ENCODE data around the gene ETV5. TPM values are rescaled to one million over a fixed set of nuclear protein-coding genes. Genes with fewer than 3 reads are reported as not detected.
"Not testable (repeated sequence)": the region's sequence is repeated elsewhere in the genome, so short reads cannot be mapped to it uniquely, and the experiment has no call there.

ETV5 gene
- total RNA-seq, 2 donors from 2014 or later: 56.4 to 84.1 TPM

- H3K9ac ChIP-seq (ENCODE audit: extremely low read depth, low read length, poor library complexity, severe bottlenecking): no peak overlapping the region
- H3K4me1 ChIP-seq (ENCODE audit: control insufficient read depth, insufficient read depth, low read length): no peaks in the 10 kb centered on the region
- no peaks in the 10 kb centered on the region for H3K27me3 ChIP-seq (ENCODE audit: control insufficient read depth, insufficient read depth, low read length, poor library complexity, severe bottlenecking)
- no peak for DNase-seq
- H3K36me3 Mint-ChIP-seq (ENCODE audit: low read depth): no peaks in the 10 kb centered on the region
- H3K9me3 ChIP-seq (ENCODE audit: control insufficient read depth, low read length): no peaks in the 10 kb centered on the region
- WGBS, 2 experiments (ENCODE audit: insufficient coverage in 1 of 2, insufficient read length in 1 of 2): 89 to 100% methylated on average over 3 to 6 of the region's 6 CpGs
- H3K4me3 Mint-ChIP-seq: no peak overlapping the region
- no peaks in the 10 kb centered on the region for H3K36me3 ChIP-seq (ENCODE audit: control insufficient read depth, insufficient read depth, low read length)
- H3K27me3 Mint-ChIP-seq (ENCODE audit: insufficient read depth): no peaks in the 10 kb centered on the region
- no peaks in the 10 kb centered on the region for H3K9me3 Mint-ChIP-seq
- H3K27ac ChIP-seq (ENCODE audit: low read depth, low read length): no peak overlapping the region
- H3K27ac Mint-ChIP-seq: no peak overlapping the region
- peaks cover 10% of the 10 kb centered on the region for H3K4me1 Mint-ChIP-seq
- H3K4me3 ChIP-seq (ENCODE audit: low read length): no peak overlapping the region
- TF ChIP-seq, protein P1, sequence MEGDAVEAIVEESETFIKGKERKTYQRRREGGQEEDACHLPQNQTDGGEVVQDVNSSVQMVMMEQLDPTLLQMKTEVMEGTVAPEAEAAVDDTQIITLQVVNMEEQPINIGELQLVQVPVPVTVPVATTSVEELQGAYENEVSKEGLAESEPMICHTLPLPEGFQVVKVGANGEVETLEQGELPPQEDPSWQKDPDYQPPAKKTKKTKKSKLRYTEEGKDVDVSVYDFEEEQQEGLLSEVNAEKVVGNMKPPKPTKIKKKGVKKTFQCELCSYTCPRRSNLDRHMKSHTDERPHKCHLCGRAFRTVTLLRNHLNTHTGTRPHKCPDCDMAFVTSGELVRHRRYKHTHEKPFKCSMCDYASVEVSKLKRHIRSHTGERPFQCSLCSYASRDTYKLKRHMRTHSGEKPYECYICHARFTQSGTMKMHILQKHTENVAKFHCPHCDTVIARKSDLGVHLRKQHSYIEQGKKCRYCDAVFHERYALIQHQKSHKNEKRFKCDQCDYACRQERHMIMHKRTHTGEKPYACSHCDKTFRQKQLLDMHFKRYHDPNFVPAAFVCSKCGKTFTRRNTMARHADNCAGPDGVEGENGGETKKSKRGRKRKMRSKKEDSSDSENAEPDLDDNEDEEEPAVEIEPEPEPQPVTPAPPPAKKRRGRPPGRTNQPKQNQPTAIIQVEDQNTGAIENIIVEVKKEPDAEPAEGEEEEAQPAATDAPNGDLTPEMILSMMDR (conservative IDR thresholded peaks at IDR 0.05): no peak
These were observed 84.7 kb downstream of the ETV5 start for GRCh38 chr3:186024210-186024609.

GRCh38 chr3:186022931-186023330 is 86.0 kb downstream of the ETV5 start:
- H3K36me3 Mint-ChIP-seq (ENCODE audit: low read depth): no peaks in the 10 kb centered on the region
- no peak overlapping the region for H3K4me3 Mint-ChIP-seq
- H3K9me3 Mint-ChIP-seq: no peaks in the 10 kb centered on the region
- Histone ChIP-seq H3K9ac (ENCODE audit: extremely low read depth, low read length, poor library complexity, severe bottlenecking) (no peak overlapping the region), H3K36me3 (ENCODE audit: control insufficient read depth, insufficient read depth, low read length) (no peaks in the 10 kb centered on the region), H3K27ac (ENCODE audit: low read depth, low read length) (no peak overlapping the region), H3K9me3 (ENCODE audit: control insufficient read depth, low read length) (no peaks in the 10 kb centered on the region), H3K27me3 (ENCODE audit: control insufficient read depth, insufficient read depth, low read length, poor library complexity, severe bottlenecking) (no peaks in the 10 kb centered on the region), H3K4me1 (ENCODE audit: control insufficient read depth, insufficient read depth, low read length) (no peaks in the 10 kb centered on the region), H3K4me3 (ENCODE audit: low read length) (no peak overlapping the region)
- 89 to 93% methylated on average over 1 to 3 of the region's 3 CpGs for WGBS, 2 experiments (ENCODE audit: insufficient coverage in 1 of 2, insufficient read length in 1 of 2)
- no peak overlapping the region for H3K27ac Mint-ChIP-seq
- TF ChIP-seq, protein P1 (conservative IDR thresholded peaks at IDR 0.05): no peak
- no peaks in the 10 kb centered on the region for H3K27me3 Mint-ChIP-seq (ENCODE audit: insufficient read depth)
- peaks cover 10% of the 10 kb centered on the region for H3K4me1 Mint-ChIP-seq
- DNase-seq: no peak

- peaks cover 10% of the 10 kb centered on the region for H3K4me1 Mint-ChIP-seq
- no peaks in the 10 kb centered on the region for H3K9me3 Mint-ChIP-seq
- H3K27ac Mint-ChIP-seq: no peak overlapping the region
- TF ChIP-seq, protein P1 (conservative IDR thresholded peaks at IDR 0.05): no peak
- Histone ChIP-seq H3K36me3 (ENCODE audit: control insufficient read depth, insufficient read depth, low read length) (no peaks in the 10 kb centered on the region), H3K4me3 (ENCODE audit: low read length) (no peak overlapping the region), H3K27me3 (ENCODE audit: control insufficient read depth, insufficient read depth, low read length, poor library complexity, severe bottlenecking) (no peaks in the 10 kb centered on the region), H3K27ac (ENCODE audit: low read depth, low read length) (no peak overlapping the region), H3K9me3 (ENCODE audit: control insufficient read depth, low read length) (peaks cover 1% of the 10 kb centered on the region), H3K9ac (ENCODE audit: extremely low read depth, low read length, poor library complexity, severe bottlenecking) (no peak overlapping the region), H3K4me1 (ENCODE audit: control insufficient read depth, insufficient read depth, low read length) (no peaks in the 10 kb centered on the region)
- no peaks in the 10 kb centered on the region for H3K36me3 Mint-ChIP-seq (ENCODE audit: low read depth)
- 91 to 92% methylated on average over 7 to 8 of the region's 8 CpGs for WGBS, 2 experiments (ENCODE audit: insufficient coverage in 1 of 2, insufficient read length in 1 of 2)
- H3K27me3 Mint-ChIP-seq (ENCODE audit: insufficient read depth): peaks cover 2% of the 10 kb centered on the region
- no peak for DNase-seq
- H3K4me3 Mint-ChIP-seq: no peak overlapping the region
These were observed 87.1 kb downstream of the ETV5 start for GRCh38 chr3:186021673-186022362.

DNA sequence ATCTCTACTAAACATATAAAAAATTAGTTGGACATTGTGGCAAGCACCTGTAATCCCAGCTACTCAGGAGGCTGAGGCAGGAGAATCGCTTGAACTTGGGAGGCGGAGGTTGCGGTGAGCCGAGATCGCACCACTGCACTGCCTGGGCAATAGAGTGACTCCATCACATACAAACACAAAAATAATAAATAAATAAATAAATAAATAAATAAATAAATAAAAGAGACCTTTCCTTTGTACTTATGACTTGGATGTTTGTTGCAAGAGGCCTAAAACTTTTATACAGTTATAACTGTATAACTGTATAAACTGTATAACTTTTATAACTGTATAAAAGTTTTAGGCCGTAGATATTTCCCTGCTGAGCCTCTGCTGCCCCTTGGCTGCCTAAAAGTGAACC is 87.6 kb downstream of the ETV5 start:
- not testable (repeated sequence) for H3K27me3 ChIP-seq (ENCODE audit: control insufficient read depth, insufficient read depth, low read length, poor library complexity, severe bottlenecking); H3K9me3 Mint-ChIP-seq; DNase-seq; H3K36me3 Mint-ChIP-seq (ENCODE audit: low read depth); H3K27ac Mint-ChIP-seq; H3K9me3 ChIP-seq (ENCODE audit: control insufficient read depth, low read length); H3K27me3 Mint-ChIP-seq (ENCODE audit: insufficient read depth); H3K4me3 ChIP-seq (ENCODE audit: low read length); H3K9ac ChIP-seq (ENCODE audit: extremely low read depth, low read length, poor library complexity, severe bottlenecking); H3K4me1 ChIP-seq (ENCODE audit: control insufficient read depth, insufficient read depth, low read length); H3K36me3 ChIP-seq (ENCODE audit: control insufficient read depth, insufficient read depth, low read length); H3K27ac ChIP-seq (ENCODE audit: low read depth, low read length); H3K4me3 Mint-ChIP-seq; H3K4me1 Mint-ChIP-seq
- 88% methylated on average over 6 of the region's 6 CpGs; no CpG with 5 or more reads in 1 of the 2 experiments for WGBS, 2 experiments (ENCODE audit: insufficient coverage in 1 of 2, insufficient read length in 1 of 2)

GRCh38 chr3:186019288-186019687 is 89.6 kb downstream of the ETV5 start:
- not testable (repeated sequence) for H3K4me3 ChIP-seq (ENCODE audit: low read length); H3K36me3 Mint-ChIP-seq (ENCODE audit: low read depth); H3K27me3 Mint-ChIP-seq (ENCODE audit: insufficient read depth); H3K27me3 ChIP-seq (ENCODE audit: control insufficient read depth, insufficient read depth, low read length, poor library complexity, severe bottlenecking); H3K4me1 Mint-ChIP-seq; H3K27ac ChIP-seq (ENCODE audit: low read depth, low read length); H3K4me3 Mint-ChIP-seq; DNase-seq; H3K27ac Mint-ChIP-seq; H3K9me3 Mint-ChIP-seq; H3K9ac ChIP-seq (ENCODE audit: extremely low read depth, low read length, poor library complexity, severe bottlenecking); H3K36me3 ChIP-seq (ENCODE audit: control insufficient read depth, insufficient read depth, low read length); H3K4me1 ChIP-seq (ENCODE audit: control insufficient read depth, insufficient read depth, low read length)
- peaks cover 13% of the 10 kb centered on the region for H3K9me3 ChIP-seq (ENCODE audit: control insufficient read depth, low read length)
- 89 to 100% methylated on average over 1 to 2 of the region's 2 CpGs for WGBS, 2 experiments (ENCODE audit: insufficient coverage in 1 of 2, insufficient read length in 1 of 2)

All from endodermal cell (in vitro differentiated cells).